ENCODE results near the gene KRT37.

KRT37 gene

GRCh38 chr17:41418116-41418860 is 6.1 kb downstream of the KRT37 start:
- Histone ChIP-seq H3K4me1 (ENCODE audit: control insufficient read depth, insufficient read depth, low read length) (no peaks in the 10 kb centered on the region), H3K4me3 (ENCODE audit: low read depth, low read length) (no peak overlapping the region), H3K36me3 (ENCODE audit: control insufficient read depth in 2 of 2, insufficient read depth in 1 of 2, low read length in 2 of 2) (no peaks in the 10 kb centered on the region), H3K9me3 (ENCODE audit: control insufficient read depth, insufficient read depth, low read depth, low read length) (no peaks in the 10 kb centered on the region), H3K27ac (ENCODE audit: extremely low read depth, low read depth, low read length) (no peak overlapping the region)
- ChIA-PET CTCF (interaction anchor here (0.5 to 2.5 kb wide), 24 partner anchors 8 to 502 kb away, joined by 3 to 10 read pairs (median 4); no protein-coding TSS in a partner anchor), POLR2A (no interaction called here)
- TF ChIP-seq ZNF830 (tag by site-specific recombination; IDR thresholded peaks at IDR 0.05; ENCODE audit: low read depth) (no peak), ZSCAN18 (tag by site-specific recombination; IDR thresholded peaks at IDR 0.05) (no peak), ZNF660 (tag by site-specific recombination; IDR thresholded peaks at IDR 0.05) (no peak), ZNF202 (tag by site-specific recombination; IDR thresholded peaks at IDR 0.05; ENCODE audit: borderline replicate concordance) (no peak), YY2 (tag by site-specific recombination; IDR thresholded peaks at IDR 0.05) (no peak)

- no peaks in the 10 kb centered on the region for H3K4me1 ChIP-seq (ENCODE audit: control insufficient read depth, insufficient read depth, low read length)
- ChIA-PET POLR2A (no interaction called here), CTCF (interaction anchor here (0.5 to 2.5 kb wide), 27 partner anchors 9 to 502 kb away, joined by 3 to 10 read pairs (median 4); no protein-coding TSS in a partner anchor)
- no peaks in the 10 kb centered on the region for H3K36me3 ChIP-seq (ENCODE audit: control insufficient read depth in 2 of 2, insufficient read depth in 1 of 2, low read length in 2 of 2)
- TF ChIP-seq ZNF449 (tag by site-specific recombination; IDR thresholded peaks at IDR 0.05) (no peak), ZFP69B (tag by site-specific recombination; IDR thresholded peaks at IDR 0.05) (no peak), ZNF585B (tag by site-specific recombination; IDR thresholded peaks at IDR 0.05) (no peak), OSR2 (tag by site-specific recombination; IDR thresholded peaks at IDR 0.05) (no peak), TCF7L2 (IDR thresholded peaks at IDR 0.05; ENCODE audit: borderline replicate concordance, low read depth, low read length) (no peak), ZNF544 (tag by site-specific recombination; IDR thresholded peaks at IDR 0.05) (no peak)
- H3K4me3 ChIP-seq (ENCODE audit: low read depth, low read length) = no peak overlapping the region
- no peak overlapping the region for H3K27ac ChIP-seq (ENCODE audit: extremely low read depth, low read depth, low read length)
- H3K9me3 ChIP-seq (ENCODE audit: control insufficient read depth, insufficient read depth, low read depth, low read length) = no peaks in the 10 kb centered on the region
Observed at GRCh38 chr17:41417576-41418015, 6.8 kb downstream of the KRT37 start.

- H3K27ac ChIP-seq (ENCODE audit: extremely low read depth, low read depth, low read length) = no peak overlapping the region
- CTCF ChIA-PET = interaction anchor here (0.6 to 2.5 kb wide), 20 partner anchors 9 to 501 kb away, joined by 3 to 10 read pairs (median 4); no protein-coding TSS in a partner anchor
Observed at GRCh38 chr17:41417127-41417526, 7.3 kb downstream of the KRT37 start.

More at GRCh38 chr17:41417127-41417526, 7.3 kb downstream of the KRT37 start:
- Histone ChIP-seq H3K4me3 (ENCODE audit: low read depth, low read length) (no peak overlapping the region), H3K4me1 (ENCODE audit: control insufficient read depth, insufficient read depth, low read length) (no peaks in the 10 kb centered on the region), H3K36me3 (ENCODE audit: control insufficient read depth in 2 of 2, insufficient read depth in 1 of 2, low read length in 2 of 2) (no peaks in the 10 kb centered on the region), H3K9me3 (ENCODE audit: control insufficient read depth, insufficient read depth, low read depth, low read length) (no peaks in the 10 kb centered on the region)
- POLR2A ChIA-PET = no interaction called here
- TF ChIP-seq MYNN (tag by site-specific recombination; IDR thresholded peaks at IDR 0.05; ENCODE audit: borderline replicate concordance) (no peak), HOXD13 (CRISPR knock-in tag; IDR thresholded peaks at IDR 0.05; ENCODE audit: borderline replicate concordance) (no peak), ZBTB49 (tag by site-specific recombination; IDR thresholded peaks at IDR 0.05; ENCODE audit: low read depth) (no peak), ZSCAN16 (tag by site-specific recombination; IDR thresholded peaks at IDR 0.05) (no peak), ZNF518A (tag by site-specific recombination; conservative IDR thresholded peaks at IDR 0.05; ENCODE audit: low read depth) (no peak), ZNF843 (tag by site-specific recombination; IDR thresholded peaks at IDR 0.05) (no peak), REPIN1 (tag by site-specific recombination; IDR thresholded peaks at IDR 0.05; ENCODE audit: low read depth) (no peak), ZBTB8A (tag by site-specific recombination; IDR thresholded peaks at IDR 0.05) (no peak)
